Measurements from ENCODE around the gene SLC16A11.
"Not testable (repeated sequence)": the region's sequence is repeated elsewhere in the genome, so short reads cannot be mapped to it uniquely, and the experiment has no call there.

Gene SLC16A11

GRCh38 chr17:7047566-7047965, 3.7 kb upstream of the SLC16A11 start:
- Histone ChIP-seq H3K4me3 (ENCODE audit: low read length) (no peak overlapping the region), H3K4me1 (ENCODE audit: control insufficient read depth, insufficient read depth, low read length) (peaks cover 26% of the 10 kb centered on the region), H3K9ac (ENCODE audit: low read length) (no peak overlapping the region), H3K9me3 (ENCODE audit: control insufficient read depth, low read length) (no peaks in the 10 kb centered on the region), H3K27me3 (ENCODE audit: control insufficient read depth, insufficient read depth, low read length) (peaks cover 17% of the 10 kb centered on the region), H3K36me3 (ENCODE audit: control insufficient read depth, insufficient read depth, low read length) (no peaks in the 10 kb centered on the region)

- not testable (repeated sequence) for H3K9me3 ChIP-seq (ENCODE audit: control insufficient read depth, low read length); H3K36me3 ChIP-seq (ENCODE audit: control insufficient read depth, insufficient read depth, low read length); H3K4me3 ChIP-seq (ENCODE audit: low read length)
- Histone ChIP-seq H3K27me3 (ENCODE audit: control insufficient read depth, insufficient read depth, low read length) (peaks cover 20% of the 10 kb centered on the region), H3K9ac (ENCODE audit: low read length) (peak overlapping the region; percentile 4), H3K4me1 (ENCODE audit: control insufficient read depth, insufficient read depth, low read length) (peaks cover 27% of the 10 kb centered on the region)
Observed at GRCh38 chr17:7046725-7047397, 3.0 kb upstream of the SLC16A11 start.

GRCh38 chr17:7046127-7046724, 2.3 kb upstream of the SLC16A11 start:
- Histone ChIP-seq H3K4me3 (ENCODE audit: low read length) (no peak overlapping the region), H3K27me3 (ENCODE audit: control insufficient read depth, insufficient read depth, low read length) (peaks cover 22% of the 10 kb centered on the region), H3K9ac (ENCODE audit: low read length) (peak overlapping the region; percentile 4), H3K9me3 (ENCODE audit: control insufficient read depth, low read length) (no peaks in the 10 kb centered on the region), H3K36me3 (ENCODE audit: control insufficient read depth, insufficient read depth, low read length) (no peaks in the 10 kb centered on the region), H3K4me1 (ENCODE audit: control insufficient read depth, insufficient read depth, low read length) (peaks cover 27% of the 10 kb centered on the region)

- H3K9me3 ChIP-seq (ENCODE audit: control insufficient read depth, low read length) = no peaks in the 10 kb centered on the region
- H3K9ac ChIP-seq (ENCODE audit: low read length) = peak overlapping the region; percentile 4
- no peaks in the 10 kb centered on the region for H3K36me3 ChIP-seq (ENCODE audit: control insufficient read depth, insufficient read depth, low read length)
- peaks cover 22% of the 10 kb centered on the region for H3K27me3 ChIP-seq (ENCODE audit: control insufficient read depth, insufficient read depth, low read length)
- no peak overlapping the region for H3K4me3 ChIP-seq (ENCODE audit: low read length)
- H3K4me1 ChIP-seq (ENCODE audit: control insufficient read depth, insufficient read depth, low read length) = peaks cover 27% of the 10 kb centered on the region
Observed at GRCh38 chr17:7045492-7046126, 1.7 kb upstream of the SLC16A11 start.

- Histone ChIP-seq H3K27me3 (ENCODE audit: control insufficient read depth, insufficient read depth, low read length) (peaks cover 22% of the 10 kb centered on the region), H3K9me3 (ENCODE audit: control insufficient read depth, low read length) (no peaks in the 10 kb centered on the region), H3K4me3 (ENCODE audit: low read length) (no peak overlapping the region), H3K4me1 (ENCODE audit: control insufficient read depth, insufficient read depth, low read length) (peaks cover 27% of the 10 kb centered on the region), H3K9ac (ENCODE audit: low read length) (peak overlapping the region; percentile 59), H3K36me3 (ENCODE audit: control insufficient read depth, insufficient read depth, low read length) (no peaks in the 10 kb centered on the region)
Observed at GRCh38 chr17:7043182-7043496, 753 bp downstream of the SLC16A11 start.

- H3K27me3 ChIP-seq (ENCODE audit: control insufficient read depth, insufficient read depth, low read length) = peaks cover 22% of the 10 kb centered on the region
- H3K36me3 ChIP-seq (ENCODE audit: control insufficient read depth, insufficient read depth, low read length) = no peaks in the 10 kb centered on the region
- no peak overlapping the region for H3K9ac ChIP-seq (ENCODE audit: low read length)
- H3K4me1 ChIP-seq (ENCODE audit: control insufficient read depth, insufficient read depth, low read length) = peaks cover 27% of the 10 kb centered on the region
- H3K4me3 ChIP-seq (ENCODE audit: low read length) = no peak overlapping the region
- H3K9me3 ChIP-seq (ENCODE audit: control insufficient read depth, low read length) = no peaks in the 10 kb centered on the region
Observed at GRCh38 chr17:7042501-7043181, 1.3 kb downstream of the SLC16A11 start.

- Histone ChIP-seq H3K4me1 (ENCODE audit: control insufficient read depth, insufficient read depth, low read length) (peaks cover 23% of the 10 kb centered on the region), H3K4me3 (ENCODE audit: low read length) (no peak overlapping the region), H3K9me3 (ENCODE audit: control insufficient read depth, low read length) (no peaks in the 10 kb centered on the region), H3K9ac (ENCODE audit: low read length) (no peak overlapping the region), H3K36me3 (ENCODE audit: control insufficient read depth, insufficient read depth, low read length) (no peaks in the 10 kb centered on the region), H3K27me3 (ENCODE audit: control insufficient read depth, insufficient read depth, low read length) (peaks cover 22% of the 10 kb centered on the region)
Observed at GRCh38 chr17:7041607-7042500, 2.0 kb downstream of the SLC16A11 start.

GRCh38 chr17:7039832-7040231, 4.1 kb downstream of the SLC16A11 start:
- H3K9ac ChIP-seq (ENCODE audit: low read length) = no peak overlapping the region
- no peaks in the 10 kb centered on the region for H3K36me3 ChIP-seq (ENCODE audit: control insufficient read depth, insufficient read depth, low read length)
- peaks cover 22% of the 10 kb centered on the region for H3K27me3 ChIP-seq (ENCODE audit: control insufficient read depth, insufficient read depth, low read length)
- H3K9me3 ChIP-seq (ENCODE audit: control insufficient read depth, low read length) = no peaks in the 10 kb centered on the region
- H3K4me3 ChIP-seq (ENCODE audit: low read length) = no peak overlapping the region
- peaks cover 26% of the 10 kb centered on the region for H3K4me1 ChIP-seq (ENCODE audit: control insufficient read depth, insufficient read depth, low read length)

GRCh38 chr17:7038025-7038862, 5.6 kb downstream of the SLC16A11 start:
- Histone ChIP-seq H3K36me3 (ENCODE audit: control insufficient read depth, insufficient read depth, low read length) (no peaks in the 10 kb centered on the region), H3K4me3 (ENCODE audit: low read length) (no peak overlapping the region), H3K4me1 (ENCODE audit: control insufficient read depth, insufficient read depth, low read length) (peaks cover 20% of the 10 kb centered on the region), H3K9ac (ENCODE audit: low read length) (no peak overlapping the region), H3K27me3 (ENCODE audit: control insufficient read depth, insufficient read depth, low read length) (peaks cover 15% of the 10 kb centered on the region), H3K9me3 (ENCODE audit: control insufficient read depth, low read length) (no peaks in the 10 kb centered on the region)

GRCh38 chr17:7035591-7036368, 8.1 kb downstream of the SLC16A11 start, which contains the start of gene SLC16A13:
SLC16A13 (plus strand) TSS chr17:7036015; CDS start chr17:7036383, 368 bp downstream.
- Histone ChIP-seq H3K4me3 (ENCODE audit: low read length) (peak within 1 kb of the TSS; percentile 57), H3K4me1 (ENCODE audit: control insufficient read depth, insufficient read depth, low read length) (peaks cover 12% of the 10 kb centered on the region), H3K9me3 (ENCODE audit: control insufficient read depth, low read length) (no peaks in the 10 kb centered on the region), H3K36me3 (ENCODE audit: control insufficient read depth, insufficient read depth, low read length) (no peaks in the 10 kb centered on the region), H3K27me3 (ENCODE audit: control insufficient read depth, insufficient read depth, low read length) (no peaks in the 10 kb centered on the region), H3K9ac (ENCODE audit: low read length) (peak within 1 kb of the TSS; percentile 87)
